Neural cell (in vitro differentiated cells): ENCODE measurements around the gene GNAQ.

Source experiments
- EP300 ChIP-seq: fragments of 450-650 bp; conservative IDR thresholded peaks from 2 replicates; pipeline ENCODE4 v1.6.1; 2014; ENCODE audit warnings: antibody characterized with exemption, mild to moderate bottlenecking, moderate library complexity; ENCODE audit not compliant: poor library complexity, severe bottlenecking
- EZH2 ChIP-seq: fragments of 200-600, 300-800 bp; shearing (Covaris generic), sonication (generic); IDR thresholded peaks from 2 replicates; pipeline ENCODE4 v1.6.1; 2014; ENCODE audit warnings: antibody characterized with exemption, low read length, borderline replicate concordance, mild to moderate bottlenecking; ENCODE audit not compliant: insufficient read depth, poor library complexity, severe bottlenecking
- TF ChIP-seq, protein P1 (sequence below): fragments of 450-650 bp; IDR thresholded peaks from 2 replicates; pipeline ENCODE4 v1.5.1; 2014; ENCODE audit warnings: antibody characterized with exemption, mild to moderate bottlenecking, moderate library complexity; ENCODE audit not compliant: poor library complexity, severe bottlenecking
- TF ChIP-seq, protein P2 (sequence below): IDR thresholded peaks from 2 replicates; pipeline ENCODE4 v1.6.1; 2012; ENCODE audit warnings: borderline replicate concordance

DNA sequence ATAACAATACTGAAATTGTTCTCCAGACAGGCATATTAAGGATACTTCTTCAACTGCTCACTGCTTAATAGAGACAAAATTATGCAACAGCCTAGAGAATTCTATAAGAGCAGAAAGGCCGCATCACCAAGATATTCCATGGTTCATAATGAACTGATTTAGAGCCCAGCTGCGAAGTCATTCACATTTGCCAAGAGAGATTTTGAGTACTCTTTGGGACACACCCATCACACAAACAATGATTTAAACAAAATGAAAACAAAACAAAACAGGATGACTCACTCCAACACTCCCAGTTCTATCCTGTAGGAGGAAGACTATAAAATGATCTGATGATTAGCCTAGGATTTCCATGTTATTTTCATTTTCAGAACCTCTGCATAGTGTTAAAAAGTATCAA, 237.8 kb downstream of the GNAQ start:
- TF ChIP-seq, protein P1, sequence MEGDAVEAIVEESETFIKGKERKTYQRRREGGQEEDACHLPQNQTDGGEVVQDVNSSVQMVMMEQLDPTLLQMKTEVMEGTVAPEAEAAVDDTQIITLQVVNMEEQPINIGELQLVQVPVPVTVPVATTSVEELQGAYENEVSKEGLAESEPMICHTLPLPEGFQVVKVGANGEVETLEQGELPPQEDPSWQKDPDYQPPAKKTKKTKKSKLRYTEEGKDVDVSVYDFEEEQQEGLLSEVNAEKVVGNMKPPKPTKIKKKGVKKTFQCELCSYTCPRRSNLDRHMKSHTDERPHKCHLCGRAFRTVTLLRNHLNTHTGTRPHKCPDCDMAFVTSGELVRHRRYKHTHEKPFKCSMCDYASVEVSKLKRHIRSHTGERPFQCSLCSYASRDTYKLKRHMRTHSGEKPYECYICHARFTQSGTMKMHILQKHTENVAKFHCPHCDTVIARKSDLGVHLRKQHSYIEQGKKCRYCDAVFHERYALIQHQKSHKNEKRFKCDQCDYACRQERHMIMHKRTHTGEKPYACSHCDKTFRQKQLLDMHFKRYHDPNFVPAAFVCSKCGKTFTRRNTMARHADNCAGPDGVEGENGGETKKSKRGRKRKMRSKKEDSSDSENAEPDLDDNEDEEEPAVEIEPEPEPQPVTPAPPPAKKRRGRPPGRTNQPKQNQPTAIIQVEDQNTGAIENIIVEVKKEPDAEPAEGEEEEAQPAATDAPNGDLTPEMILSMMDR, result no peak
- TF ChIP-seq EP300, result no peak
- TF ChIP-seq, protein P2, sequence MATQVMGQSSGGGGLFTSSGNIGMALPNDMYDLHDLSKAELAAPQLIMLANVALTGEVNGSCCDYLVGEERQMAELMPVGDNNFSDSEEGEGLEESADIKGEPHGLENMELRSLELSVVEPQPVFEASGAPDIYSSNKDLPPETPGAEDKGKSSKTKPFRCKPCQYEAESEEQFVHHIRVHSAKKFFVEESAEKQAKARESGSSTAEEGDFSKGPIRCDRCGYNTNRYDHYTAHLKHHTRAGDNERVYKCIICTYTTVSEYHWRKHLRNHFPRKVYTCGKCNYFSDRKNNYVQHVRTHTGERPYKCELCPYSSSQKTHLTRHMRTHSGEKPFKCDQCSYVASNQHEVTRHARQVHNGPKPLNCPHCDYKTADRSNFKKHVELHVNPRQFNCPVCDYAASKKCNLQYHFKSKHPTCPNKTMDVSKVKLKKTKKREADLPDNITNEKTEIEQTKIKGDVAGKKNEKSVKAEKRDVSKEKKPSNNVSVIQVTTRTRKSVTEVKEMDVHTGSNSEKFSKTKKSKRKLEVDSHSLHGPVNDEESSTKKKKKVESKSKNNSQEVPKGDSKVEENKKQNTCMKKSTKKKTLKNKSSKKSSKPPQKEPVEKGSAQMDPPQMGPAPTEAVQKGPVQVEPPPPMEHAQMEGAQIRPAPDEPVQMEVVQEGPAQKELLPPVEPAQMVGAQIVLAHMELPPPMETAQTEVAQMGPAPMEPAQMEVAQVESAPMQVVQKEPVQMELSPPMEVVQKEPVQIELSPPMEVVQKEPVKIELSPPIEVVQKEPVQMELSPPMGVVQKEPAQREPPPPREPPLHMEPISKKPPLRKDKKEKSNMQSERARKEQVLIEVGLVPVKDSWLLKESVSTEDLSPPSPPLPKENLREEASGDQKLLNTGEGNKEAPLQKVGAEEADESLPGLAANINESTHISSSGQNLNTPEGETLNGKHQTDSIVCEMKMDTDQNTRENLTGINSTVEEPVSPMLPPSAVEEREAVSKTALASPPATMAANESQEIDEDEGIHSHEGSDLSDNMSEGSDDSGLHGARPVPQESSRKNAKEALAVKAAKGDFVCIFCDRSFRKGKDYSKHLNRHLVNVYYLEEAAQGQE, result no peak
- no peak for TF ChIP-seq EZH2
